ENCODE measurements around the gene ARHGEF40.

ARHGEF40 gene

DNA sequence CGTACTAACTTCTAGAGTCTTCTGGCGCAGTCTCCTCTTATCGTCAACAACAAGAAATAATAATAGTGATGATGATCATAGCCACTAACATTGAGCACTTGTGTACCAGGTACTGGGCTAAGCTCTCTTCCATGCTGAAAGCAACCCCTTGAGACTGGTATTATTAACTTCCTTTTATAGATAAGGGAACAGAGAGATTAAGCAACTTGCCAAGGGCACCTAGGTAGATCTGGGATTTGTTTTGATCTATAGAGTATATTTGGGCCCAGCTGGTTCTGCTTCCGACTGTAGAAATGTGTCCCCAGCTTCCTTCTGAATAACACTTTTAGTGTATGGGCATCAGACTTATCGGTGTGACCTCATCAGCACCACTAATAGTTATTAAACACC is 29.5 kb downstream of the ARHGEF40 start:
- TF ChIP-seq, protein P1, sequence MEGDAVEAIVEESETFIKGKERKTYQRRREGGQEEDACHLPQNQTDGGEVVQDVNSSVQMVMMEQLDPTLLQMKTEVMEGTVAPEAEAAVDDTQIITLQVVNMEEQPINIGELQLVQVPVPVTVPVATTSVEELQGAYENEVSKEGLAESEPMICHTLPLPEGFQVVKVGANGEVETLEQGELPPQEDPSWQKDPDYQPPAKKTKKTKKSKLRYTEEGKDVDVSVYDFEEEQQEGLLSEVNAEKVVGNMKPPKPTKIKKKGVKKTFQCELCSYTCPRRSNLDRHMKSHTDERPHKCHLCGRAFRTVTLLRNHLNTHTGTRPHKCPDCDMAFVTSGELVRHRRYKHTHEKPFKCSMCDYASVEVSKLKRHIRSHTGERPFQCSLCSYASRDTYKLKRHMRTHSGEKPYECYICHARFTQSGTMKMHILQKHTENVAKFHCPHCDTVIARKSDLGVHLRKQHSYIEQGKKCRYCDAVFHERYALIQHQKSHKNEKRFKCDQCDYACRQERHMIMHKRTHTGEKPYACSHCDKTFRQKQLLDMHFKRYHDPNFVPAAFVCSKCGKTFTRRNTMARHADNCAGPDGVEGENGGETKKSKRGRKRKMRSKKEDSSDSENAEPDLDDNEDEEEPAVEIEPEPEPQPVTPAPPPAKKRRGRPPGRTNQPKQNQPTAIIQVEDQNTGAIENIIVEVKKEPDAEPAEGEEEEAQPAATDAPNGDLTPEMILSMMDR (IDR thresholded peaks at IDR 0.05; ENCODE audit: low read depth, low read length), result no peak
- no peak overlapping the region for H3K4me3 ChIP-seq (ENCODE audit: low read depth, low read length)

DNA sequence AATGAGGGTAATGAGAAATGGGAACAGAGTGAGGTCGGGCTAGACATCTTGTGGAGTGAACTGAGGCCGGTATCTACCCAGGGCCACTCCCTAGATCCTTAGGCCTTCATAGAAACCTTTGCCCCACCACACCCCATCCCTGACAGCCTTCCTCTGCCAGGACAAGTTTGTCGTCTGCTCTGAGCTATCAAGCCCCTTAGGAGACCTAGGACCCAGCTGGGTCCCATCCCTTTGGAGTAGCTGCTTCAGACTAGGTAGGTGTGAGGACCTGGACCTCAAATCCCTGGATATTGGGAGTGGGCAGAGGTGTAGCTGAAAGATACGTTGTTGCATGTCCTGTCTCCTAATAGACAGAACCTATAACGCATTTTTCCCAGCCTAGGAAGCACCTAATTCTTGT is 30.8 kb downstream of the ARHGEF40 start, which contains the start of gene TMEM253:
Gene TMEM253, plus strand, starts transcription at position 136 of the 400 bp plus-strand sequence. CDS start 278 bp downstream, outside the sequence.
- TF ChIP-seq, protein P1 (IDR thresholded peaks at IDR 0.05; ENCODE audit: low read depth, low read length), result no peak
- H3K4me3 ChIP-seq (ENCODE audit: low read depth, low read length), result no peak within 1 kb of the TSS

DNA sequence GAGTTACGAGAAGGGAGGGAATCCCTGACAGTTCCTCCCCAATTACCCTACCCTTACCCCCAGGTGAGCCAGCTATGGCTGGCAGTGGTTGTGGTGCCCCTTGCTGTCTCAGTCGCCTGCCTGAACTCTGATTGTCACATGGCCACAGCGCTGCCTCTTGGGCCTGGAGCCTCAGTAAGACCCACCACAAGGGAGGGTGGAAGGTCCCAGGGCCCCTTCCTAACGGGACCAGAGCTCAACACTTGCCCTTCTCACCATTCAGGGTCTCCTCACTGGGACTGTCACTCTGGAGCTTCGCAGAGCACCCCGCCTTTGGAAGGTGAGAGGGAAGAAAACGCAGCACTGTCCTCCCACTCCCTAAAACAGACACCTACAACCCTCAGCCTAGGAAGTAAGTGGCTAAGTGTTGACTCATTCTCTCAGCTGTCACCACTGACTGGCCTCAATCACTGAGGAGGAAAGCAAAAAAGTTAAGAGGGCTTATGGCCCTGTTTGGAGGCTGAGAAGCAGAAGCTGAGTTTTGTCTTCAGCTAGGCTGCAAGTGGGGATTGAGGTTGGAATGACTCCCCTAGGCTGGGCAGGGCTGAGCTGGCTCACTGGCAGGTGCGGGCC is 31.8 kb downstream of the ARHGEF40 start:
- H3K4me3 ChIP-seq (ENCODE audit: low read depth, low read length), result no peak overlapping the region
- TF ChIP-seq, protein P1 (IDR thresholded peaks at IDR 0.05; ENCODE audit: low read depth, low read length), result no peak

DNA sequence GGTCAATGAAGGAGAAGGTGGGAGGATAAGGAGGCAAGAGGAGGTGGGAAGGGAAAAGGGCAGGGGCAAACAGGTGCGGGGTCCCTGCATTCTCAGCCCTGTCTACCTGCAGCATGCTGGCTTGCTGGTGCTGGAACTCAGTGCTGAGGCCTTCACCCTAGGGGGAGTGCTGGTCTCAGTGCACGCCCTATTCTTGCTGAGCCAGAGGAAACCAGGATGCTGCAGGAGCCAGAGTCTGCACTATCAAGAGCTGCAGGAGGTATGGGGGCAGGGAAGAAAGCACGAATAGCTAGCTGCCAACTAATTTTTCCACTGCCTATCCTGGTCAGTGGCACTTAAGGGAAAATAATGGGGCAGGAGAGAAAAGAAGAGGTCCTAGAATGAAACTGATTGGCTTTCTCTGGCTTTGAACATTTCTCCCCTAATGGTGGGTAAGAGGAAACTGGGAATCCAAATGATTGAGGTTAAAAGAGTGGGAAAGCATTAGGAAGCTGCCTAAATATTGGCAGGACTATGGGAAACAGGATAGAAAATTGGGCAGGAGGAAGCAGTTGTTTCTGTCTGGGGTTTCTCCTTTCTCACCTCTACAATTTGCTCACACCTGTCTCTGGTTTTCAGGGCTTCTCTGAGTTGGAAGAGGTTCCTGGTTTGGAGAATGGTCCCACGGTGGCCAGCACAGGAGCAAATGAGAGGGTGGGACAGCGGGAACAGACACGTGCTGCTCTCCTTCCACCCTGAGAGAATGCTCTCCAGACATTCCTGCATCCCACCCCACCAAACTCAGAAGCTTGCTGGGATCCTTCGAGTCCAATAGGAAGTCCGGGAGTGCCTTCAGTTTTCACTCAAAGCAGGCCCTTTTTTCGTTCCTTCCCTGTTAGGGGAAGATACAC is 32.7 kb downstream of the ARHGEF40 start:
- peak overlapping the region; percentile 70 for H3K4me3 ChIP-seq (ENCODE audit: low read depth, low read length)
- TF ChIP-seq, protein P1 (IDR thresholded peaks at IDR 0.05; ENCODE audit: low read depth, low read length), result no peak

DNA sequence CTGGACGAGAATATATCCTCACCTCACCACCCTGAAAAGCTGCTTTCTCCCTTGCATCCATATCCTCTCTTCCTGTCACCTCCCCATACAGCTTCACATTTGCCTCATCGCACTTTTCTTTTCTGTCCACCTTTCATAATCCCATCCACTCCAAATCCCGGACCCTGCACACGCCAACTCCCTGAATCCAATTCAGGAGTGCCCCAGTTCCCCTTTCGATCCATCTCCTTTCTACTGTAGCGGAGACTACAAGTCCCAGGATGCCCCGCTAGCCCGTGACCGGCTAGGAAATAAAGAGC is 33.3 kb downstream of the ARHGEF40 start:
- TF ChIP-seq, protein P1 (IDR thresholded peaks at IDR 0.05; ENCODE audit: low read depth, low read length), result no peak
- H3K4me3 ChIP-seq (ENCODE audit: low read depth, low read length), result peak overlapping the region; percentile 70

DNA sequence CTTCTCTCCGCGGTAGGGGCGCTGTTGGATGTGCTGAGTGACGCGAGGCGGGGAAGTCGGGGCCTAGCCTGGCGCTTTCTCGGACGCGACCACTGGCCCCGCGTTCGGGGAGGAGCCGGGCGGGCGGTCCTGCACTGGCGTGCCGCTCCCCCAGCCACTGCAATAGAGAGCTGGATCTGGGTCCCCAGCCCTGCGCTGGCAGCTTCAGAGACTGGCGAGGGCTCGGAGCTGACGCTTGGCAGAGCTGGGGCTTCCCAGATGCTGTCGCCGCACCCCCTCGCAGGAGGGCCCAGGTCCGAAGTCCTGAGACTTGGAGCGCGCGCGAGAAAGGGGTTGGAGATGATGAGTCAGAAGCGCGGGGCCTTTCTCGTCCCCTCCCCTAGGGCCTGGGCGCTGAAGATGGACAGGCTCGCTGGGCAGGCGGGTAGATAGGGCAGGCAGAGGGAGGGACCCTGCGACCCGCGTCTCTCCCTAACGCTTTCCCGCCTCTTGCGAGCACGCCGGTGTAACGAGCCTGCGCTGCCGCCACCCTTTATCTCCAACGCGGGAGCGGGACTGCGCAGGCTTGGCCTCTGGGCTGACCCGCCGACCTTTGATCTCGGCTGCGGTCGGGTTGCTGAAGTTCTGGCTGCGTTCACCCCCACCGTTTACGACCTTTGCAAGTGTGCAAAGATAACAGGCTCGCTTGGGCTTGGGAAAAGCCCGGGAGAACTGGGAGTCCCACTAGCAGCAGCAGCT is 33.8 kb downstream of the ARHGEF40 start:
- peak overlapping the region; percentile 70 for H3K4me3 ChIP-seq (ENCODE audit: low read depth, low read length)
- TF ChIP-seq, protein P1 (IDR thresholded peaks at IDR 0.05; ENCODE audit: low read depth, low read length), result peak; percentile 66
